Nephron progenitor cell (in vitro differentiated cells): ENCODE measurements around the gene TMEM223.
"Not testable (repeated sequence)": the region's sequence is repeated elsewhere in the genome, so short reads cannot be mapped to it uniquely, and the experiment has no call there.

Source experiments
- DNase-seq: peaks from one replicate; pipeline ENCODE4 v3.0.0; 2021
- H3K27ac Mint-ChIP-seq: 2 replicates; pipeline ENCODE4 v1.8.0; 2021; ENCODE audit warnings: mild to moderate bottlenecking, moderate library complexity, mixed read lengths
- H3K27me3 Mint-ChIP-seq: 2 replicates; pipeline ENCODE4 v1.8.0; 2021; ENCODE audit warnings: mild to moderate bottlenecking, low read depth, mixed read lengths; ENCODE audit not compliant: poor library complexity
- H3K36me3 Mint-ChIP-seq: 2 replicates; pipeline ENCODE4 v1.8.0; 2021; ENCODE audit warnings: low read depth, mixed read lengths
- H3K4me1 Mint-ChIP-seq: 2 replicates; pipeline ENCODE4 v1.8.0; 2021; ENCODE audit warnings: mixed read lengths
- H3K4me3 Mint-ChIP-seq: 2 replicates; pipeline ENCODE4 v1.8.0; 2021; ENCODE audit warnings: mild to moderate bottlenecking, moderate library complexity, mixed read lengths
- H3K9me3 Mint-ChIP-seq: 2 replicates; pipeline ENCODE4 v1.8.0; 2021; ENCODE audit warnings: mild to moderate bottlenecking, moderate library complexity, mixed read lengths
- CTCF ChIP-seq: fragments of 200-600 bp; sonication (generic); IDR thresholded peaks from 2 replicates; pipeline ENCODE4 v1.5.0; 2021; ENCODE audit warnings: antibody characterized with exemption

TMEM223 gene

GRCh38 chr11:62778441-62778840 lies 13.4 kb downstream of the TMEM223 start:
- Mint-ChIP-seq H3K4me1 (peaks cover 4% of the 10 kb centered on the region), H3K4me3 (no peak overlapping the region), H3K27me3 (no peaks in the 10 kb centered on the region), H3K36me3 (peaks cover 62% of the 10 kb centered on the region), H3K27ac (peak overlapping the region; percentile 64), H3K9me3 (no peaks in the 10 kb centered on the region)
- no peak for DNase-seq
- no peak for TF ChIP-seq CTCF

- H3K4me1 Mint-ChIP-seq: peaks cover 5% of the 10 kb centered on the region
- H3K27ac Mint-ChIP-seq: peak overlapping the region; percentile 44
- H3K4me3 Mint-ChIP-seq: no peak overlapping the region
- no peak for DNase-seq
- TF ChIP-seq CTCF: no peak
- peaks cover 55% of the 10 kb centered on the region for H3K36me3 Mint-ChIP-seq
- no peaks in the 10 kb centered on the region for H3K27me3 Mint-ChIP-seq
- H3K9me3 Mint-ChIP-seq: no peaks in the 10 kb centered on the region
These were observed 14.4 kb downstream of the TMEM223 start for GRCh38 chr11:62777389-62777788.

- no peaks in the 10 kb centered on the region for H3K9me3 Mint-ChIP-seq
- peak overlapping the region; percentile 72 for H3K27ac Mint-ChIP-seq
- TF ChIP-seq CTCF: no peak
- H3K4me1 Mint-ChIP-seq: peaks cover 17% of the 10 kb centered on the region
- DNase-seq: no peak
- no peaks in the 10 kb centered on the region for H3K27me3 Mint-ChIP-seq
- H3K4me3 Mint-ChIP-seq: no peak overlapping the region
- peaks cover 42% of the 10 kb centered on the region for H3K36me3 Mint-ChIP-seq
These were observed 16.2 kb downstream of the TMEM223 start for GRCh38 chr11:62775646-62776045.

GRCh38 chr11:62774407-62774806 lies 17.4 kb downstream of the TMEM223 start:
- Mint-ChIP-seq H3K36me3 (peaks cover 34% of the 10 kb centered on the region), H3K27me3 (peaks cover 1% of the 10 kb centered on the region), H3K4me1 (peaks cover 29% of the 10 kb centered on the region), H3K27ac (no peak overlapping the region), H3K9me3 (no peaks in the 10 kb centered on the region), H3K4me3 (no peak overlapping the region)
- TF ChIP-seq CTCF: no peak
- DNase-seq: no peak

GRCh38 chr11:62771144-62772021 lies 20.4 kb downstream of the TMEM223 start, which contains the start of gene TAF6L:
Gene TAF6L (plus strand): TSS chr11:62771396. CDS start chr11:62775784, 4,388 bp downstream.
- peak; percentile 94 for DNase-seq
- H3K4me1 Mint-ChIP-seq: peaks cover 31% of the 10 kb centered on the region
- no peaks in the 10 kb centered on the region for H3K9me3 Mint-ChIP-seq
- peaks cover 21% of the 10 kb centered on the region for H3K36me3 Mint-ChIP-seq
- H3K4me3 Mint-ChIP-seq: peak within 1 kb of the TSS; percentile 86
- peaks cover 3% of the 10 kb centered on the region for H3K27me3 Mint-ChIP-seq
- TF ChIP-seq CTCF: no peak
- H3K27ac Mint-ChIP-seq: peak within 1 kb of the TSS; percentile 99

GRCh38 chr11:62770778-62771143 lies 21.0 kb downstream of the TMEM223 start:
- peaks cover 19% of the 10 kb centered on the region for H3K36me3 Mint-ChIP-seq
- H3K27ac Mint-ChIP-seq: peak overlapping the region; percentile 99
- peaks cover 3% of the 10 kb centered on the region for H3K27me3 Mint-ChIP-seq
- no peaks in the 10 kb centered on the region for H3K9me3 Mint-ChIP-seq
- H3K4me1 Mint-ChIP-seq: peaks cover 31% of the 10 kb centered on the region
- TF ChIP-seq CTCF: no peak
- H3K4me3 Mint-ChIP-seq: peak overlapping the region; percentile 86
- DNase-seq: peak; percentile 24

GRCh38 chr11:62760867-62761227 lies 31.0 kb downstream of the TMEM223 start:
- H3K36me3 Mint-ChIP-seq: peaks cover 19% of the 10 kb centered on the region
- peaks cover 18% of the 10 kb centered on the region for H3K4me1 Mint-ChIP-seq
- H3K27ac Mint-ChIP-seq, H3K27me3 Mint-ChIP-seq, DNase-seq, H3K9me3 Mint-ChIP-seq: not testable (repeated sequence)
- H3K4me3 Mint-ChIP-seq: peak overlapping the region; percentile 96
